ENCODE measurements around the gene TSPAN2.

The TSPAN2 gene

GRCh38 chr1:115089420-115090185, at the start of gene TSPAN2:
Gene TSPAN2 (minus strand): TSS chr1:115089503. CDS start chr1:115089432, 71 bp downstream.
- no peak for FAIRE-seq

GRCh38 chr1:115138973-115139372, 49.7 kb upstream of the TSPAN2 start:
- FAIRE-seq: peak; percentile 34

DNA sequence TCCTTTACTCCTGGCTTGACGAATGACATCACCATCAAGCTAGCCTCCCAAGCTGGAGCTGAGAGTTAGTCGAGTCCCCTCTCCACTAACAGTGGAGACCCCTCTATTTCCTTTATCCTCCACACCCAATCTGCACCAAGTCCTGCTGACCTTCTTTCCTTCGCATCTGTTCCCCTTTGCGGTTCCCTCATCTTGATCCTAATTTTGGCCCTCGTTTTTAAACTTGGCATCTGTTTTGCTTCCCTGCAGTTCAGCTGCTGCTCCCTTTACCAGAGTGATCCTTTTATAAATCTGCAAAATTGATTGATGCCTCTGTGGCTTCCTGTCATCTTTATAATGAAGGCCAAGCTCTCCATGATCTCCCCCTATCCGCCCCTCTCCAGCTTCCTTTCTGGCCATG, 49.0 kb upstream of the TSPAN2 start:
- FAIRE-seq: no peak

GRCh38 chr1:115137191-115137590, 47.9 kb upstream of the TSPAN2 start:
- no peak for FAIRE-seq

DNA sequence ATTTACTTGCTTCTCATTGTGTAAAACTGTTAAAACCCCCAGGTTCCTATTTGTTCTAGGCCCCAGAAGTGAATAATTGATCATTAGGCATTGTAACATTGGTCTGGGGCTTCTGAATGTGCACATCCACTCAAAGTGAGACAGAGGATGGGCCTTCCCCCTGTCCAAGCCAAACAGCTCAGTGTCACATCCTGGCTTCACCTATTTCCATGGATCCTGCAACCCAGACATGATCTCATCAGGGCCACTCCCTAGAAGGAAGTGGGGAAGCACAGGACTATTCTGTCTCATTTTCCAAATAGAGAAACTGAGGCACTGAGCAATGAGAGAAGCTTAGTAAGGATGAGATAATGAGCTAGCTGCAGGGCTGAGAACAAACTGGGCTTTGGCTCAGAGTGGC, 47.4 kb upstream of the TSPAN2 start:
- no peak for FAIRE-seq

DNA sequence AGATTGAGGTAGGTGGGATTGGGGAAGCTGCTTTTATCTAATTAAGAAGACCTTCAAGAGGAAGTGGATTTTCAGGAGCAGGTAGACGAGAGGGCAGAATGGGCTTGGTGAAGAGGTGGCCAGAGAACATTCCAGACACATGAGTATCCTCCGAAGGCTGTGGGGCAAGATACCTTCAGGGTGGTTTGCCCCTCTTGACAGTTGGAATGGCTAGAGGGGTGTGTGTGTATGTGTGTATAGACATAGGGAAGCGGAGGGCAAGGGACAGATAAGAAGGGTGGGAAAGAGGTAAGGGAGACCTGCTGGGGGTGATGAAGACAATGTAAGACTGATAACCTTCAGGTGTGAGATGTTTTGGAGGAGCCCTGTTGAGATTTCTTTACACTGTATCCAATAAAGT, 46.8 kb upstream of the TSPAN2 start:
- no peak for FAIRE-seq

DNA sequence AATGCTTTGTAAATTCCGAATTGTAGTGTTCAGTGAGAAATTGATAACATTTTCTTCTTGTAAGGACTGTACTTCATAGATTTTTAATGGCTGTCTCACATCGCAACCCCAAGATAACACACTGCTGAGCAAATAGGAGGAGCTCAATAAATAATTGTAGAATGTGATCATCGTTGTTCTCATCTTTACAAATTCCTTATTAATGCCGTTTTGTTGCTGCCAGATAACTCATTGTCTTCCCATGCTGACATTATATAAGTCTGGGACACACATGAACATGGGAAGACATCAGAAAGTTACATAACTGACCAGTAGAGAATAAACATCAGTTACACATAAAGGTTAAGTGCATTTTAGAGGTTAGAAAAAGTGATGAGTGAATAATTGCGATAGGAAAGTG, 46.4 kb upstream of the TSPAN2 start:
- FAIRE-seq: no peak

- FAIRE-seq: no peak
Measured at GRCh38 chr1:115134850-115135480, 45.7 kb upstream of the TSPAN2 start.

- FAIRE-seq: no peak
Measured at GRCh38 chr1:115134231-115134630, 44.9 kb upstream of the TSPAN2 start.

DNA sequence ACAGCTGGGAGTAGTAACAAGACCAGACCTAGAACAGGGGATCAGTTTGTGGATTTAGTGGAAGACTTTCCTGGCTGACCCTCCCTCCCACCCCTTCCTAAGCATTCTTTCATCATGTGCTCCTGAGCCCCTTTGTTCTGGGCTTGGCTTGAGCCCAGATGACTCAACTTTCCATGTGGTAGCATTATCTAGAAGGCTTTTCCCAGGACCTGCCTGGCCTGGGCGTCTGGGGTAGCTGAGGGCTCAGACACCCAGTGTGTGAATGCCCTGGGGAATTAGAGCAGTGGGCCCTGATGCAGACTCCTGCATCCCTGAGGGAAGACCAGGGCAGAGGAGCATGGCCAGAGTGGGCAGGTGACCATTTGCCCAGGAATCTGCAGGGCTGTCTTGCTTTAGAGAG, 44.1 kb upstream of the TSPAN2 start:
- FAIRE-seq: no peak

- FAIRE-seq: no peak
Measured at GRCh38 chr1:115130786-115131185, 41.5 kb upstream of the TSPAN2 start.

- no peak for FAIRE-seq
Measured at GRCh38 chr1:115129071-115129640, 39.9 kb upstream of the TSPAN2 start.

- FAIRE-seq: no peak
Measured at GRCh38 chr1:115127539-115127938, 38.2 kb upstream of the TSPAN2 start.

- no peak for FAIRE-seq
Measured at GRCh38 chr1:115126516-115126915, 37.2 kb upstream of the TSPAN2 start.

GRCh38 chr1:115123116-115123515, 33.8 kb upstream of the TSPAN2 start:
- no peak for FAIRE-seq

DNA sequence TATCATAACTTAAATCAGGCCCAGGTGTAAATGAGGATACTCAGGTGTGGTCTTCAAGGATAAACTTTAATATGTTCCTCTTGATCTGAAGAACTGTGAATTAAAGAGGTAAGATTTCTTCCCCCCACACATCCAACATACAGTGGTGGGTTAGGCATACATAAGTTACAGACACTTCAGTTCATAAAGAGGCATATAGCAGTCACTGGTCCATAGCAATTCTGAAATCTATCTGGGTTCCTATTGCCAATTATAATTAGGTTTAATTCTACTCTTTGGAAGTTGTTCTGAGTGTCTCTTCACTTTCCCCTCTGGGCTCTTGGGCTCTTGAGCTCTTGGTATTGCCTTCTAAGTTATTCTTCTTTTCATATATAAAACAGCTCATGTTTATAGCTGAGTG, 32.5 kb upstream of the TSPAN2 start:
- no peak for FAIRE-seq

GRCh38 chr1:115120296-115120695, 31.0 kb upstream of the TSPAN2 start:
- no peak for FAIRE-seq

DNA sequence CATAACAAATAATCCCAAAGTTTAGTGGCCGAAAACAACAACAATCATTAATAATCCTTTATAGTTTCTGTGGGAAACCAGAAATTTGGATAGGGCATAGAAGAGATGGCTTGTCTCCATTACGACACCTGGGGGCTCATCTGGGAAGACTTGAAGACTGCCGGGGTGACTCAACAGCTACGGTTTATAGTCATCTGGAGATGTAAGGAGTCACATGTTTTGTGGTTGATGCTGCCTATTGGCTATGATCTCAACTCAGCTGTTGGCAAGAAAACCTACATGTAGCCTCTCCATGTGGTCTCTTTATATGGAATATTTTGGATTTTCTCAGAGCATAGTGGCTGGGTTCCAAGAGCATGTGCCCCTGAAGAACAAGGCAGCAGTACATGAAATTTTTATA, 29.3 kb upstream of the TSPAN2 start:
- FAIRE-seq: no peak

GRCh38 chr1:115118086-115118485, 28.8 kb upstream of the TSPAN2 start:
- no peak for FAIRE-seq

DNA sequence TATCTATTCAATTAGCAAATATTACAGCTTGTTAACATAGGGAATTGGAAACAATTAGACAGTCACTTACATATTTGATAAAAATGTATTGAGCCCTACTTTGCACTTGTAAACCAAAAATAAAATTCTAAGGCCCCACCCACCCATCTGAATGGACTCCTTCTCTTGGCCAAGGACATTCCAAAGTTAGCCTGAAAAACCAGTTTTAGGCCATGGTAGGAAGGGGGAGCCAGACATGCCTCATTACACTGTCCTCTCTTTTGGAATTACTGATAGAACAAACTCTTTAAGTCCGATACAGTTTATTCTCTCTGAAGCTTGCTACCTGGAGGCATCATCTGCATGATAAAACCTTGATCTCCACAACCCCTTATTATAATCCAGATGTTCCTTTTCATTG, 28.0 kb upstream of the TSPAN2 start:
- FAIRE-seq: no peak

DNA sequence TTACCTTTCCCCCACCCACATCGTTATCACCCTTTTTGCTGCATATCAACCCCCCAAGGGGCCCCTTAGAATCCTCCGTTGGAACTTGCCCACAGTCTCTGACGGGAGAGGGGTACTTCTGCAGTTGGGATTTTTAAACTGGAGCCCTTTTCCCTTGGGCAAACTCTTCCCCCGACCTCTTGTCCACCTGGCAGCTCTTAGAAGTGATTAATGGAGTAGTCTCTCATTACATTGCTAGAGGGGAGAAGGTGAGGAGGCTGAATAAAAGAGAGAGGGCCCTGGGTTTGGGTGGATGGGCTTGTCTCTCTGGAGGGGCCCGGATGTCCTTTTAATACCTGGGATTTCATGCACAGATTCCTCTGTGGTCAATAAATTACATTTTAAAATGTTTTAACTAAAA, 27.2 kb upstream of the TSPAN2 start:
- no peak for FAIRE-seq

GRCh38 chr1:115115521-115116161, 26.3 kb upstream of the TSPAN2 start:
- no peak for FAIRE-seq

DNA sequence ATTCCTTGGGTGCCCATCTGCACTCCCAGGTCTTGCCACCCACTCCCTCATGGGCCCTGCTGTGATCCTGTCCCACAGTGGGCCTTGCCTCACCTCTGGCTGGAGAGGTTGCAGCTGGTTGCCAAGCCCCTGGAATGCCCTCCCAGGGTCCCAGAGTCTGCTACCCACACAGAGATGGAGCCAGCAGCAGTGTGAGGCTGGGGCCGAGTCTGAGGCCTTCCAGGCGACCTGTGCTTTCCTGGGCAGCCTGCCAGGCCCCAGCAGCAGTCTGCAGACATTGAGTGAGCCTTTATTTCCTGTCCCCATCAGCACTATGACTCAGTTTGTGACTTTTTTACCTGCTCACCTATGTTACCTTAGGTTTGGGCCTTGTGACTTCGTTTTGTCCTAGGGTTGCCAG, 25.0 kb upstream of the TSPAN2 start:
- FAIRE-seq: no peak

DNA sequence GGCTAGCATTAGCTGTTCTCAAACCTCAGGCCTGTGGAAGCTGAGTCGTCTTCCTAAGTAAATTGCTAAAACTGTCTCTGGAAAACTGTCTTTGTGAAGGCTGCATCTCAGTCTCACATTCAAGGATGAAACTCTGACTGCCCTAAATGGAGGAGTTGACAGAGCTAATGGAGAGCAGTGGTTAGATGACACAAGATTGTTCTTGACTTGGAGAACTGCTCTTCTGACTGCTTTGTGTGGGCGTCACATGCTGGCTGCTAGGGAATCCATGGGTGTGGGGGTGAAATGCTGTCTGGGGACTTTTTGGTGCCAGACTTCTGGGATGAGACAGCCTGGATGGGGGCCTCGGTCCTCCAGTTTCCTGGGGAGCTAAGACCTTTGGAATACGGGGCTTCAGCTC, 24.5 kb upstream of the TSPAN2 start:
- FAIRE-seq: no peak
